Omental fat pad (tissue), 4 donors: ENCODE data around the gene CDH15. TPM values are rescaled to one million over a fixed set of nuclear protein-coding genes. Genes with fewer than 3 reads are reported as not detected.

Experiments used
- ATAC-seq: fragments of 150-250 bp; one replicate; pipeline ENCODE4 v1.9.1; 2016; ENCODE audit warnings: mild to moderate bottlenecking, moderate library complexity; ENCODE audit not compliant: low FRiP score
- DNase-seq: peaks from one replicate; pipeline ENCODE4 v3.0.0-alpha.2; 2019; ENCODE audit warnings: low spot score
- total RNA-seq, 4 donors: library from RNA; depleted of rRNA; stranded (reverse); fragments of >200 nt; gene quantifications; one replicate each; pipeline ENCODE4 v1.1.0, GENCODE V29; 2016
- TF ChIP-seq, protein P1 (sequence below), 3 donors: fragments of 450-650 bp; IDR thresholded peaks; one replicate each; pipeline ENCODE4 v1.5.1; 2016 to 2017; ENCODE audit warnings: antibody characterized with exemption in 3 of 3, mild to moderate bottlenecking in 3 of 3, moderate library complexity in 2 of 3

CDH15 gene
- total RNA-seq, 4 donors from 2014 or later: not detected

DNA sequence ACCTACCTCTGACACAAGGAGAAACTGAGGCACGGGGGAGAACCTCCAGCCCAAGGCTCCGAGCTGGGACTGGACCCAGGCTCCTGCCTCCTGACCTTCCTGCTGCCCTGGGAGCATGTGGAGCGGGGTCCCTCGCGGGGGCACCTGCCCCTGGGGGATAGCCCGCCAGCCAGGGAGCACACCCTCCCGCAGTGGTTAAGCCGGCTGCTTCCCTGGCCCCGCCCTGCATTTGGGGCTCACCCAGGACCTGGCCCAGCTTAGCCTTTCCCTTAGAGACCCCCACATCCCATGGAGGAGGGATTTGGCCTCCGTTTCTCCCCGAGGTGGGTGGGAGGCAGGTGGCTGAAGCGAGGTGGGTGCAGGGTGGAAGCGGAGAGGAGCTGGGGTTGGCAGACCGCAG lies 1.8 kb upstream of the CDH15 start:
- TF ChIP-seq, protein P1, sequence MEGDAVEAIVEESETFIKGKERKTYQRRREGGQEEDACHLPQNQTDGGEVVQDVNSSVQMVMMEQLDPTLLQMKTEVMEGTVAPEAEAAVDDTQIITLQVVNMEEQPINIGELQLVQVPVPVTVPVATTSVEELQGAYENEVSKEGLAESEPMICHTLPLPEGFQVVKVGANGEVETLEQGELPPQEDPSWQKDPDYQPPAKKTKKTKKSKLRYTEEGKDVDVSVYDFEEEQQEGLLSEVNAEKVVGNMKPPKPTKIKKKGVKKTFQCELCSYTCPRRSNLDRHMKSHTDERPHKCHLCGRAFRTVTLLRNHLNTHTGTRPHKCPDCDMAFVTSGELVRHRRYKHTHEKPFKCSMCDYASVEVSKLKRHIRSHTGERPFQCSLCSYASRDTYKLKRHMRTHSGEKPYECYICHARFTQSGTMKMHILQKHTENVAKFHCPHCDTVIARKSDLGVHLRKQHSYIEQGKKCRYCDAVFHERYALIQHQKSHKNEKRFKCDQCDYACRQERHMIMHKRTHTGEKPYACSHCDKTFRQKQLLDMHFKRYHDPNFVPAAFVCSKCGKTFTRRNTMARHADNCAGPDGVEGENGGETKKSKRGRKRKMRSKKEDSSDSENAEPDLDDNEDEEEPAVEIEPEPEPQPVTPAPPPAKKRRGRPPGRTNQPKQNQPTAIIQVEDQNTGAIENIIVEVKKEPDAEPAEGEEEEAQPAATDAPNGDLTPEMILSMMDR (IDR thresholded peaks at IDR 0.05): no peak
- no peak for DNase-seq
- ATAC-seq: no peak

GRCh38 chr16:89170346-89171215 lies 967 bp upstream of the CDH15 start:
- TF ChIP-seq, protein P1 (IDR thresholded peaks at IDR 0.05): no peak
- DNase-seq: no peak
- no peak for ATAC-seq

GRCh38 chr16:89172171-89172527 lies 601 bp downstream of the CDH15 start:
- TF ChIP-seq, protein P1 (IDR thresholded peaks at IDR 0.05): no peak
- DNase-seq (no peak), ATAC-seq (no peak)

DNA sequence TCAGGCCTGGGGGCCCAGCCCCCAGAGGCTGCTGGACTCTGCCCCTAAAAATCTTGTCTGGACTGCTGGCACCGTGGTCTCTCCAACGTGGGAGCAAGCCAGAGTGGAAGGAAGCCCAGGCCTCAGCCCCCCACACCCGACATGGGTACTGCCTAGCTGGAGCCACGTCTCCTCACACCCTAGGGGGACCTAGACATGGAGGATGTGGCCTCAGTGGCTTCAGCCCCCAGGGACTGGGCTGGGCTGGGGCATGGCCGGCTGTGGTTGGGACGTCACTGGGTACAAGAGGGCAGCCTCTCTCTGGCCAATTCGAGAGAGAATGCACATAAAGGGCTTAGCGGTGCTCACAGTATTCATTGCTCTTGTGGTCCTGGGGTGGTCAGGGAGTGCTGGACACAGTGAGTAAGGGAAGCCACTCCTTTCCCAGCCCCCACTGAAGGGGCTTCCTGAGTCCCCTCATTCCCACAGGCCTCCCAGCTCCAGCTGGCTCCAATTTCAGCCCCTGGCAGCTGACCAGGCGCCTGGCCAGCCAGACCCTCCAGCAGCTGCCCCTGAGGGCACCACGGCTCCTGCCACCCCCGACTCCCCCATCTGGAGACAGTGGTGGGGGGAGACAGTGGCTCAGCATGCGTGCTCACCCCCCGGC lies 1.1 kb downstream of the CDH15 start:
- DNase-seq: no peak
- TF ChIP-seq, protein P1 (IDR thresholded peaks at IDR 0.05): no peak
- no peak for ATAC-seq

DNA sequence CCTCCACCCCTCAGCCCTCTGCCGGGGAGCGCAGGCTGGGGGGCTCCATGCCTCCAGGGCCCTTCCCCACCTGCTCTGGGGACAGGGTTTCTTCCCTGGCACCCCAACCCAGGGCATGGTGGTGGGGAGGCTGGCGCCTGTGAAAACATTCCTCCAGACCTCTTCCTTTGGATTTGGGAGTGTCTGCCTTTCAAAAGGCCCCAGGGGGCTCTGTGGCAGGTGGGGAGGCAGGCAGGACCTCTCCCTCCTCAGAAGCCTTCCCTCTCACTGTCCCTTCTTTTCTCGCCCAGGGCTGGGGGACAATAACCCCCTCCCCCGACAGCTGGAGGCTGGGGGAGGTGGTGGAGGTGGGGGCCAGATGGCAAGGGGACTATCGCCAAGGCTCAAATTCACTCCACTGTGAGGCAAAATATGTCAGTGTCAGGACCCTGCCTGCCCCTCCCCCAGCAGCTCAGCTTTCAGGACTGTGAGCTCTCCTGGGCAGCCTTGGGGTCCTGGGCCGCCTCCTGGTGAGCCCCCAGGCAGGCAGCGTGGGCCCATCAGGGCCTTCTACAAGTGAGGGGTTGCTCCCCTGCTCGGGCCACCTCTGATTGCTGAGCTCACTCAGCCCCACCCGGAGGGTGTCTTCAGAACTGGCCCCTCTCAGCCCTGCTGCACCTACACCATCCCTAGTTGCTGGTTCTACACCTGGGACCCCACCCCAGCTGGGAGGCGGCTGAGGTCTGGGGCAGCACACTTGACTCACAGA lies 1.8 kb downstream of the CDH15 start:
- ATAC-seq (no peak), DNase-seq (no peak)
- TF ChIP-seq, protein P1 (IDR thresholded peaks at IDR 0.05): no peak

DNA sequence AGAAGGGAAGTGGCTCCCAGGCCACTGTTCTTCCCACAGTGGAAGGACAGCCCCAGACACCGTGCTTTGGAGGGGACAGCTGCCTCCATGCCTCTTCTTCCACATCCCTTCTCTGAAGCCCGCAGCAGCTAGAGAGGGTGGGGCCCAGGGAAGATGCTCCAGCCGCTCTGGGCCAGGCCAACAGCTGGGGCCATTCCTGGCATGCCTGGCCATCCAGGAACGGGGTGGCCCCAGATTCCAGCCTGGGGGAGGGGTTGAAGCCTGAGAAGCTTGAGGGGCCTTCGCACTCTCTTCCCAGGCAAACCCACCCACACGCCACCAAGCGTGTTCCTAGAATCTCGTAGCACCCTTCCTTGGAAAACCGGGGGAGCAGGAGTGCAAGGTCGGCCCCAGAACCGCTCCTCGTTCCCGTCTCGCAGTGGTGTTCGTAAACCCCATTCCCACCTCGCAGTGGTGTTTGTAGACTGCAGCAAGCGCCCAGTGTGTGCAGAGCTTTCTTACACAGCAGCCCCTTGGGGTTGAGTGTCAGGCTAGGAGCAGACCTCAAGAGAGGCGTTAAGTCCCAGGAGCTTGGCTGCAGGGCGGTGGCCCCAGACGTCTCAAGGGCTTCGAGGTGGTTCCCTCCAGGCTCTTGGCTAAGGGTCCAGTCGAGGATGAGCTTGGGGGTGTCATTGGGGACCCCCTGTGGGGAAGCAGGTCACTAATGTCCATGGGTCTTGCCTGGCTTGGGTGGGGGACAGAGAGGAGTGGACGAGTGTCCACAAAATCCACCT lies 2.7 kb downstream of the CDH15 start:
- no peak for DNase-seq
- ATAC-seq: no peak
- TF ChIP-seq, protein P1 (IDR thresholded peaks at IDR 0.05): no peak
